HG03521 (cell line): ENCODE measurements around the gene PGGT1B.
"Not testable (repeated sequence)": the region's sequence is repeated elsewhere in the genome, so short reads cannot be mapped to it uniquely, and the experiment has no call there.

Experiments
- ATAC-seq: cut with Tn5 transposase; IDR thresholded peaks from one replicate; pipeline ENCODE4 v1.9.1; 2021; ENCODE audit warnings: mild to moderate bottlenecking, moderate library complexity; ENCODE audit not compliant: unreplicated experiment

The PGGT1B gene

DNA sequence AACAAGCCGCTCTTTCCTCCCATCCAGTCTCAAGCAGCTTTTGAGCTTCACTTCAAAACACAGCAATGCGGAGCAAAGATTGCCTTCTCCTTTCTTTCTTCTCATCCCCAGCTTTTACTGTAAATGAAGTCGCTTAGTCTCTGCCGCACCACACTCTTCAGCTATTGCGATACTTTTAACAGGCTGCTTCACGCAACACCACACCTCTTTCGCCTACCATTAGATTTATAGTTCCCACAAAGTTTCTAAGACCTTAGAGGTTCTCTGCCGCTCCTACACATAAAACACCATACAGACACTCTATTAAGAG lies 711 bp downstream of the PGGT1B start:
- ATAC-seq = peak; percentile 46

DNA sequence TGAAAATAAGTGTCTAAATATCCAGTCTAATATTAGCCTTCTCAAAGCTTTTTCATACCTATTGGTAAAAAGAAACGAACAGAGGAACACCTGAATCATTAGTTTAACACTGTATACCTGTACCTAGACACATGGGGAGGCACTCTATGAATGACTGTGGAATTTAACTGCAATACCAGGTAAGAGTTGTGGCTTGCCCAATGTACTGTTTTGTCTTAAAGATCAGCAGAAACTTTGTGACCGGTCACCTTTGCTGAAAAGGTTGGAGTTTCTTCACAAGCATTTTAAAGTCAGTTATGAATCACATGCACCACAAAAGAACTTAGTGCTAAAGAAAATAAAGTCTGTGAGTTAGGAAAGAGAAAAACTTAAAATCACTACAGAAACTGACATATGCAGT lies 2.4 kb downstream of the PGGT1B start:
- ATAC-seq = no peak

DNA sequence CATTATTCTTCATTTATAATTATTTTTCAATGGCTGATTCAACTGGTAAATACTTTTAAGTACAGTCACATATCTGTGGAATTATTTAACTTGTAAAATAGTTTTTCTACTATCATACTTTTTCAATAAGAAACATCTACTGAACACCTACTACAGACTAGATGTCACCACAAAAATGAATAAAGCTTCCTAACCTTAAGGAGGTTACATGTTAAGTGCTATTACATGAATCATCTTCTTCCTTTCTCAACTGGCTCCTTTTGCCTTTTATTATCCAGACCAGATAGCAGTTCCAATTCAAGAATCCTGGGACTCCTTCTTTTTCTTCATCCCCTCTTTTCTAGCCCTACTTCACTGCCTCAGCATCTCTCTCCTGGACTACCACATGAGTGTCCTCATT lies 4.7 kb downstream of the PGGT1B start:
- ATAC-seq = no peak

DNA sequence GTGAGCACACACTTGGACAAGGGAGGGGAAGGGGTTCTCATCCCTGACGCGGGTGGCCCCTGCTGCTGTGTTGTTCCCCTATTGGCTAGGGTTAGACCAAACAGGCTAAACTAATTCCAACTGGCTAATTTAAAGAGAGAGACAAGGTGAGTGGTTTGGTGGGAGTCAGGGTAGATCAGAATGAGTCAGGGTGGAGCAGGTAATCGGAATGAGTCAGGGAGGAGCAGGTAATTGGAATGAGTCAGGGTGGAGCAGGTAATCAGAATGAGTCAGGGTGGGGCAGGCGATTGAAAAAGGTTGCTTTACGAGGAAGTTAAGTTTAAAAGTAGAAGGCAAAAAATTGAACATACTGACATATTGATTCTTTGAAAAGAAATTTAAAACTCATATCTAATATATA lies 13.3 kb downstream of the PGGT1B start:
- ATAC-seq = not testable (repeated sequence)

DNA sequence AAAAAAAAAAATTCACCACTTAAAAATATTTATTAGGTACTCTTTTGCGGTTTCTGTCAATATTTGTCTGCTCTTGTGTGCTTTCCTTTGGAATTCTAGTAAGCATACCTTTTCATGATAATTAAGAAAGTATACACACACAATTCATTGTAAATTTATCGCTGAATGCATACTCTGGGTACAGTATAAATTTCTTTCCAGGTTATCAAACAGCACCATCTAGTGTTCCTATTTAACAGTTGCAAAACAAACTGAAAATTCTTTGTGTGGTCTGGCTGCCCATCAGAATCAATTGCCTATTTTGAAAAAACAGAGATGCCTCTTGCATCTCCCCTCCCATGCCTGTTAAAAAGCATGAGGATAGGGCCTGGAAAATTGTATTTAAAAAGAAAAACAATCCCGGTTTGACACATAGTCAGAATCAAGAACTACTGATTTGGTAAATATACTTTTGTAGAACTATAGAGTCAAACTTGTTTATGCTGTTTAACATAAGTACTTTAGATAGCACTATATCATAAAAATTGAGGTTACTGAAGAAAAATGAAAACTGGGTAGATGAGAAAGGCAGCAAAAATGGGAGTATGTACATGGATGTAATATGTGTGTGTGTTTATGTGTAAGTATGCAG lies 16.2 kb downstream of the PGGT1B start:
- peak; percentile 41 for ATAC-seq

DNA sequence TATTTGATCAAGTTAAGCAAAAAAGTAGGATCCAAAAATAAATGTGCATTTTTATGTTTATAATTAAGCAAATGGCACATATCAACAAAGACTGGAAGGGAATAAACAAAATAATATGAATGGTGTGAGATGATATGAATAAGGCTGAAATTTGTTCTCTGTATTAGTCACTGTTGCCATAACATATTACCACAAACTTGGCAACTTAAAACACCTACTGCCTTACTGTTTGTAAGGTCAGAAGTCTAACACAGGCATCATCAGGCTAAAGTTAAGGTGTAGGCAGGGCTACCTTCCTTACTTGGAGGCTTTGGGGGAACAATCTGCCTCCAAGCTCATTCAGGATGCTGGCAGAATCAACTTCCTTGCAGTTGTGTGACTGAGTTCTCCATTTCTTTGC lies 19.3 kb downstream of the PGGT1B start:
- ATAC-seq = peak; percentile 78

DNA sequence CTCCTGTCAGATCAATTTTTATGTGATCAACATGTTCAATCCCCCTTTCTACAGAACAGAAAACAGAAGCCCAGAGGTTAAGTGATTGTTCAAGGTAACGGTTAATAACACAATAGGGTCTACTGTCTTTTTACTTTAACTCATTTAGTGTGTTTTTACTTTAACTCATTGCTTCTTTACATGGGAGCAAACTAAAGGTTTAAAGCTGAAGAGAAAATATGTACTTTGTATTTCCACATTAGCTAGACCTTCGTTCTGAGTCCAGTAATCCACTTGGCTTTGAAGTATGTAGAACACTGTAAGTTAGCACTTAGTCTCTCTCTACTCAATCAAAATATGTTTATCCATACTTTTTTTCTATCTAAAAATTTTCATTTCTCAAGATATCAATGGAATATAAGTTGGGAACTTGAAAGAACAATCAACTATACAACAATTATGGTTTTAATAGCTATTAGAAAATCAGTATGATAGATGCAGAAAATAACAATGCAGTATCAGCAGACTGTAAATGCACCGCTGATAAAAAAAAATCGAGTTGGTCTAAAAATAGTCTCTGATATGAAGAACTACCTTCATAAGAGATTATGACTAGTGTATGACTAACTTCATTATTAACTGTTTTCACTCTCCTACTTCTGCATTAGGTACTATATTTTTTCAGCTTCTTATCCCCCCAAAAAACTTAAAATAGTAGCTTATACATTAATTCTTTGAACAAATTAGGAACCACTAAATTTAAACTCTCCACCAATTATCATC lies 20.6 kb downstream of the PGGT1B start:
- ATAC-seq = no peak

DNA sequence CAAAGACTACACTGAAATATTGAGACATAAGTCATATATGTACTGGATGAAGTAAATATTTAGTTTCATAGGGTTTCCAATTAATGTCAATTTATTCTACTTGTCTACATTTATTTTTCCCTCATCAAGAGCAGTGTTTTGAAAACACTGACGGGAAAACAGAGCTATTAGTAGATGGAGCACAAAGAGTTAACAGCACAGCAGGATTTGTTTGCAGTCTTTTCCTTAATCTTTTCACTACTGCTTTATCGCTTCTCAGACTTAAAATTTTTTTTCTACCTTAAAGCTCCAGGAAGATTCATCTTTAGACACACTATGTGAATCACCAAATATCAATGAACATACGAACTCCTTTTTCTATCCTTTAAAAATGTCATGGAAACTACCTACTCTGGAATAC lies 25.6 kb downstream of the PGGT1B start:
- ATAC-seq = no peak

DNA sequence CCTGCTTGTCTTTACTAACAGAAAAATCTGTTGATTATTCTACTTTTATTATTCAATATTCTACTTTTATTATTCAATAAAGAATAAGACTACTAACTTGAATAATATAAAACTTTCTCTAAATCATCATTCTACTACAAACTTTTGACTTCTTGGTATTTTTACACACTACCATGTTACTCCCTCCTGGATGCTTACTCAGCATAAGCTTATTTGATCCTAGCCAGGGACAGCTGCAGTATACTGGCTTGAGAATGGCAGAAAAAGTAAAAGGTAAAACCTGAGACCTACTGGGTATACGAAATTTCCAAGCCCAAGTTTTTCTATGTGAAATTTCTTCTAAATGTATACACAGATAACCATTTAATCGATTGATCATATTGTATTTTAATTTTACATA lies 26.1 kb downstream of the PGGT1B start:
- ATAC-seq = no peak

DNA sequence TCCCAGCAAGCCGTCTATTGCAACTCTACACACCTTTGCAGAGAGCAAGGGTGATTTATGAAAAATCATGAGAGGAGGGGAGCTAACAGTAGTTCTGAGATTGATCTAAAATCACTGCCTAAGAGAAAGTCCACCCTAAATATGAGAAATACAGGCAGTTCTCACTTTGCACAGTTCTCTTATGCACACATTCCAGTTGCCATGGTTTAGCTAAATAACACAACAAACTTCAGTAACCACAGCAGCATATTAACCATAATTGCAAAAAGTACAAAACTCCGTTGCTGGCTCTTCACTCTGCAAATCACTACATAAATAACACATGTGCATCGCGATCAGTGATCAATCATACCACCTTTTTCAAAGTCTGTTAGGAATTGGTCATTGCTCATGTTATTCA lies 31.1 kb downstream of the PGGT1B start:
- ATAC-seq = no peak

DNA sequence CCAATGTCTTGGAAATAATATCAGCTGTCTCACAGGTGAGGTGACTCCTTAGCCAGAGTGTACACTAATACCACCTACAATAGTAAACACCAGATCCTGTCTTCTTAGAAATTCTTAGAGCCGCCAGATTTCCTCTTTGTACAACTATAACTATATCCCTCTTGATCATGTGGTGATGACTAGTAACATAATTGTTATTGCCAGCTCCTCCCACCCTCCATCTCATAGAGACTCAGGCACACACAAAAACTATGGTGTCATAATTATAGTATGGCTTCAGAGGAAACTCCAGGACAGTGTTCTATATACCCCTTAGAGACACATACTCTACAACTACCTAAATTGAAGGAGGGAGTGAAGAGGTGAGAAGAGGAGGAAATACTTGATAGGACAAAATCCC lies 33.1 kb downstream of the PGGT1B start:
- ATAC-seq = no peak

DNA sequence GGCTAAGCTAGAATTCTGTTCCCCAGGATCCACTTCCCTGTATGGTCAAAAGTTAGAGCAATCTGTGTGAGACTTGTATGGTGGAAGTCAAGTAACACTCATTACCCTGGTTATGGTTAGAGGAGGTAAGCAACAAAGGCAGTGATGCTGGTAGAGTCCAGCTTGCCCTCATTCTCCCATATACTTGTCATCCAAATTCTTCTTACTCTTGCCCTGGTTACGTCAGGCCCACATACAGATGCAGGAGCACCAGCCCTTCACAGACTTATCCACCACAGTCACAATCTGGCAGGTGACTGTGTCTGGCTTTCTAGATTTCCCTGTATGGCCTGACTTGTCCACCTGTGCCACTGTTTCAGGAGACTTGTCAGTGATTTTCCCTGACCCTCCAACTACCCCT lies 35.4 kb downstream of the PGGT1B start:
- ATAC-seq = no peak

DNA sequence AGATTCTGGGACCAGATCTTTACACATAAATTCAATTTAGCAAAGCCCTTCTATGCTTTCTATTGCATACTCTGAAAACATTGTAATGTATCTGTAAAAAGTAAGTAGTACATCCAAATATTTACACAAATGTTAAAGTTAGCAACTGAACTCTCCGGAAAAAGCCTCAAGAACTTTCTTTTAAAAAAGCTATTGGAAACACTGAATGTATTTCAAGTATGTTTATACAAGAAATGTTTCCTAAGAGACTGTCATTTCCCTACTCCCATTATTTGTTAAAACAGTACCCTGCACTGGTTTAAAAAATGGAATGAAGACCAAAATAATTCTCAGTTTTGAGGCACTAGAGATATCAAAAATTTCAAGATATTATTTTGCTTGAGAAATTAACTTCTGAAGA lies 48.1 kb downstream of the PGGT1B start:
- ATAC-seq = no peak

DNA sequence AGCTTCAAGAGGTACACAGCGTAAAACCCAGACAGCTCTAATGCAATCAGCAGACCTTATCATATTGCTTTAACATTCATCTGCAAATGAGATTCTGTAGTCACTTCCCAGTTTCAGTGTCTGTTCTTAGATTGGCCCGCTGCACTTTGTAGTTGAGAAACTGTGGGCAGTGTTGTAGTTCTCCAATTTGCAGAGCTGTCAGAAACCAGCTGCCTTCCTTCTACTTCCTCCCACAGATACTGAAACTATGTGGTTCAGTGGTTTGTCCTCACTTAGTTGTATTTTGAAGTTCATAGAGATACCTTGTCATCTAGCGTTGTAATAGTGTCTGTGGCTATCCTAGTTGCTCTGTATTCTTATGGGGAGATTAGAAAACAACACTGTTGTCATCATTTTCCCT lies 53.4 kb downstream of the PGGT1B start:
- ATAC-seq = peak; percentile 100

DNA sequence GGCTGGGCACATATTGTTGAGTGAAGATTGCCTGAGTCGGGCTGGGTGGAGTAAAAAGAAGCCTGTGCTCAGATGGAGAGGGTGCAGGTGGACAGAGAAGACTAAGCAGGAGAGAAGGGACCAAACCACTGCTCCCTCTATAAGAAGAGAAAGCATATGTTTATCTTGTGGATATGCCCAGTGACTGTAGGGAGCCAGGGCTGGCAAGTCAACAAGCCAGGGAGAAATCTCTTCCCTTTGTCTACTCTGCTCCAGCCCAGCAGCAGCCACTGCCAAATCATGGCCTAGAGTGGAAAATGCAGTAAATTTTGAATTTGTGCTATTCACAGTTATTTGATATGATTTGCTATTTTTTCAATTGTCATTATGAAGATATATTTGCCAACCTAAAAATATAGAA lies 59.7 kb downstream of the PGGT1B start:
- no peak for ATAC-seq

DNA sequence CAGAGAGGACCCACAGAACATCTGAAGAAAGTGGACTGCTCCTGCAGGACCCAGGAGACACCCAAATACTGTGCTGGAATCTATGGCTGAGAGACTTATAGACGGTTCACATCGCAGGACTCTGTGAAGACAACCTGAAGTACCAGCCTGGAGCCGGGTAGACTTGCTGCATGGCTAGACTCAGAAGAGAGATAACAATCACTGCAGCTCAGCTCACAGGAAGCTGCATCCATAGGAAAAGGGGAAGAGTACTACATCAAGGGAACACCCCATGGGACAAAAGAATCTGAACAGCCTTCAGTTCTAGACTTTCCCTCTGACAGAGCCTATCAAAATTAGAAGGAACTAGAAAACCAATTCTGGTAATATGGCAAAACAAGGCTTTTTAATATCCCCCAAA lies 66.5 kb downstream of the PGGT1B start:
- no peak for ATAC-seq

DNA sequence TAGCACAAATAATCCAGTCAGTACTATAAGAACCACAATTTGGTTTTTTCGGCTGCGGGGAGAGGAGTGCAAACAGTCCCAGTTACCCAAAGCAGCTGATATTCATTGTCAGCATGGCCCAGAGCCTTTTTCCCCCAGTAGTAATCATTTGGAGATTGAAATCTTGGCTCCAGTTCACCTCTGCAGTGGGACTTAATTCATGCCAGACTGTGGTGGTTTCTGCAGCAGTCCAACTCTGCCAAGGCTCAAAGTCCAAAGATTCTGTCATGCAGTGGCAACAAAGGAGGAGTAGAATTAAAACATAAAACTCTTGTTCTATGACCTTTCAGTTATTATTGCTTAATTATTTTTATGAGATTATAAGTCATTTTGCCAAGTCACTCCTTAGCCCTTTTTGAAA lies 68.0 kb downstream of the PGGT1B start:
- no peak for ATAC-seq

DNA sequence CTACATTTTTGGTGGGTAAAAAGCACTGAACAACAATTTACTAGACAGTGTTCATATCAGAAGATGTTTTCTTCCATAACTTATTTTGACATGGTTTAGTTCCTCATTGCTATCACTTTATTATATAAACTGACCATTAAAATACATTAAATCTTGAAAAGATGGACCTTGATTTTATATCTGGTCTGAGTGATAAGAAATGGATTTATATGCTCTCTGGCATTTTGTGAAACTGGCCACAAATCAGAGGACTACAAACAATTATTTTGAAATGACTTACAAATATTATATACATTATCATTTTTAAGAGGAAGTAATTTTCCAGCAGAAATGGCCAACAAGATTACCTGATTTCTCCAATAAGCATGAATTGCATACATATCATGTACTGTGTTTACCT lies 69.4 kb downstream of the PGGT1B start:
- no peak for ATAC-seq

DNA sequence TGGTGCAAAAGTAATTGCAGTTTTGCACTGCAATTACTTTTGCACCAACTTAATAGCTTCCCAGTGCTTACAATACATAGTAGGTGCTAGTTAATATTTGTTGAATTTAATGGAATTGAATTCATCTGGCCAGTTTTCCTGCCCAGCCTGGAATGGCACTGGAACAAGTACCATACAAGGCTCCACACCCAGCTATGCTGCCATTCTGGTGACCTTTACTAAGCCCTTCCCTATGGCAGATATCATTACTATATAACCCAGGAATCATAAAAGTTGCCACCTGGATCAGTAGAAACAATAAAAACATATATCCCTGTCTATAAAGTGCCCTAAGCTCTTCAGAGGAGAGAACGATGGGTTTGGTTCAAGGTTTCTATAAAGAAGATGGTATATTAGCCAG lies 70.6 kb downstream of the PGGT1B start:
- no peak for ATAC-seq

DNA sequence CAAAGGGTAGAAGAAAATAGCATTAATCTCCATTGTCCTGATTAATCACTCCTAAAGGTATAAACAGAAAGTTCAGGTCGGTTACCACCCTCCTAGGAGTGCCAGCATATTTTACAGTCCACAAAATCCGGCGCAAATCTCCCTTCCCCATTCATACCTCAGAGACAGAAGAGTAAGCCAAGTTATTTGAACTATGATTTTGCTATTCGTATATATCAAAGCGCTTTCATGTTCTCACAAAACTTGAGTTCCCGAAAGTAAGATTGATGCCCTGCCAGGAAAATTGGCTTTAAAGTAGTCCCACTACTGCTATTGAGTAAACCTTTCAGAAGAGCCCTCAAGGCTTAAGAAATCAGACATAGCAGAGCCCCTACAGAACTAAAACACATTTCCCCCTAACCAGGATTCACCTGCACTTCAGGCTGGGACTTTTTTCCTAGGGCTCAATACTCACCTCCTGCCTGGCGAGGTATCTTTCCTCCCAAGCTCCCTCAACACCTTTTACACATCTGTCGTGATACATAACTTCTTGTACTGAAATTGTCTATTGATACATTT lies 71.1 kb downstream of the PGGT1B start:
- ATAC-seq = no peak

DNA sequence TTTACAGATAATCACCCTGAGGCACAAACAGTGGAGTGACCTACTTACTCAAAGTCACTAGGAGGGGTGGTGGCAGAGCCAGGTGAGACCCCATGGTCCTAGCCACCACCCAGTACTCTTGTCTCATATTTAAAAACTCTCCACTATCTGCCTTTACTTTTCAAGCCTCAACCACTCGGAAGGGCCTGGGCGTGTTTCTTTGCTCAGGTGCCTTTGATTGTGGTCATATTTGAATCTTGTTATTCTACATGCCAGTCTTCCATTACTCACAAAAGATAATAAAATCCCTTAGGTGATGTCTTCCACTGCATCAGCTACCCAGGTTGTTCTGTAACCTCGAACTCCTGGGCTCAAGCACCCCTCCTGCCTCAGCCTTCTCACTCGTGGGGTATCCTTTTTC lies 72.3 kb downstream of the PGGT1B start:
- ATAC-seq = no peak

DNA sequence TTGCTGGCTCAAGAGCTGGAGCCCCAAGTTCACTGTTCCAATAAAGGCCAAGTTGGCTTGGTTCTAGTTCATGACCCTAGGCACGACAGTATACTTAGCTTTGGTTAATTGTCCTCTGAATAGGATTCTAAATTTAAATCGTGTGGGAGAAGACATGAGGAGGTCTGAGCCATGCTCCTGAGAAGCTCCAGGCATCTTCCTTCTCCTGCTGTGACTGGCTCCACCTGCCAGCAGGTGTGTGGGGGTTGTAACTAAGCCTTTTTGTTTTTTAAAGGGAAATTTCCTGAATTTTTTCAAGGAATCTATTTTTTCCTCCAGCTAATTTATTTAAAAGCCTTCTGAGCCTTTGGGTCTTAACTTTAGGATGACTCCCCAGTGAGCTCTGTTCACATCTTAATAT lies 72.8 kb downstream of the PGGT1B start:
- no peak for ATAC-seq

DNA sequence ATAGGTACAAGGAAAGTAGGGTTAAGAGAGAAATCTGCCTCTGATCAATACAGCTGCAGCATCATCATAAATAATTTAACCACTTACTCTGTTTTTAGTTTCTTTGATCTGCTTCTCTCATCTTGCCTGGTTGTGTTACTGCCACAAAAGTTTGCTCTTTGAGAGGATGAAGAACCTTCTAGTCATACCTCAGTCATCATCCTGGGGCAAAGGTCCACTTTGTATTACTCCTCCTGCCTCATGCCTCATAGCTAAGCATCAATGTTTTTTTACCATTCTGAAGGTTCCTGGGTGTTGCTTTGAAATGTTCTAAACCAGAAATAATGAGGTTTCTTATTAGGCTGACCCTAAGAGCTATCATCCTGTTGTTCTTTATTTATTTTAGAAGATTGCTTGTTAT lies 75.9 kb downstream of the PGGT1B start:
- ATAC-seq = no peak
